B cell (primary cell): ENCODE results near the gene HIP1R. TPM values are rescaled to one million over a fixed set of nuclear protein-coding genes. Genes with fewer than 3 reads are reported as not detected.

Experiments used
- ATAC-seq: fragments of 200-7000 bp; cut with Tn5 transposase; one replicate; pipeline ENCODE4 v1.10.0; 2021; ENCODE audit warnings: low read depth, mild to moderate bottlenecking, moderate number of reproducible peaks, moderate library complexity
- CTCF ChIA-PET: fragments of 350-600 bp; sonication (Branson Sonifier 250); formaldehyde crosslinking; loops from one replicate; lab custom pipeline; 2021; ENCODE audit warnings: antibody characterized with exemption, inconsistent platforms; lab: Charles Lee
- POLR2A ChIA-PET: fragments of 350-600 bp; sonication (Branson Sonifier 250); formaldehyde crosslinking; loops from one replicate; lab custom pipeline; 2021; ENCODE audit warnings: antibody characterized with exemption; lab: Charles Lee
- DNase-seq: peaks from one replicate; pipeline ENCODE4 v3.0.0; 2013
- H2AFZ ChIP-seq: 2 replicates; pipeline ENCODE4 v1.6.1; 2012; ENCODE audit warnings: mild to moderate bottlenecking, low read depth, low read length; ENCODE audit not compliant: insufficient read depth, poor library complexity, severe bottlenecking
- H3K27ac ChIP-seq, 2 donors: 1 replicate in 1 of 2; 2 replicates in 1 of 2; pipeline ENCODE4 v1.5.1; 2012 to 2013; ENCODE audit warnings: low read length in 2 of 2, mild to moderate bottlenecking in 2 of 2, moderate library complexity in 1 of 2
- H3K27me3 ChIP-seq, 4 experiments: fragments of 200-600 bp in 1 of 4; sonication (generic) in 1 of 4; replicated peaks in 1 of 4; 1 replicate in 2 of 4; 2 replicates in 2 of 4; pipeline versions ENCODE4 v1.6.1 to v1.7.0; 2013 to 2016; ENCODE audit warnings: low read length in 3 of 4, mild to moderate bottlenecking in 2 of 4, mixed read lengths in 1 of 4, moderate library complexity in 1 of 4; ENCODE audit not compliant: insufficient read depth in 4 of 4, control insufficient read depth in 3 of 4; ENCODE audit errors: control extremely low read depth in 1 of 4
- H3K36me3 ChIP-seq, 2 experiments: replicated peaks in 1 of 2; 1 replicate in 1 of 2; 2 replicates in 1 of 2; pipeline versions ENCODE4 v1.6.1 to v1.7.1; 2013; ENCODE audit warnings: low read length in 1 of 2; ENCODE audit not compliant: insufficient read depth in 2 of 2, control insufficient read depth in 1 of 2; ENCODE audit errors: control extremely low read depth in 1 of 2, extremely low read depth in 1 of 2
- H3K4me1 ChIP-seq, 2 donors: fragments of 200-600 bp in 1 of 2; sonication (generic) in 1 of 2; 1 replicate in 1 of 2; 2 replicates in 1 of 2; pipeline versions ENCODE4 v1.5.1 to v1.6.1; 2013 to 2017; ENCODE audit warnings: low read length in 2 of 2; ENCODE audit not compliant: control insufficient read depth in 2 of 2, insufficient read depth in 2 of 2
- H3K4me2 ChIP-seq: replicated peaks from 2 replicates; pipeline ENCODE3; 2012; ENCODE audit warnings: mild to moderate bottlenecking, low read depth, low read length; ENCODE audit not compliant: poor library complexity, severe bottlenecking
- H3K4me3 ChIP-seq, 5 experiments: fragments of 200-600 bp in 1 of 5; sonication (generic) in 1 of 5; 1 replicate in 3 of 5; 2 replicates in 2 of 5; pipeline versions ENCODE4 v1.5.1 to v1.7.0; 2011 to 2016; ENCODE audit warnings: low read length in 4 of 5, mild to moderate bottlenecking in 4 of 5, low read depth in 2 of 5, control low read depth in 1 of 5, moderate library complexity in 1 of 5; ENCODE audit not compliant: insufficient read depth in 1 of 5; ENCODE audit errors: control extremely low read depth in 1 of 5, extremely low read depth in 1 of 5
- H3K79me2 ChIP-seq: fragments of 200-600 bp; sonication (generic); one replicate; pipeline ENCODE4 v1.6.0; 2016; ENCODE audit warnings: low read length; ENCODE audit not compliant: control insufficient read depth, insufficient read depth
- H3K9ac ChIP-seq: fragments of 200-600 bp; sonication (generic); 2 replicates; pipeline ENCODE4 v1.6.1; 2017; ENCODE audit warnings: mild to moderate bottlenecking, low read length, moderate library complexity
- H3K9me3 ChIP-seq, 3 donors: one replicate each; pipeline versions ENCODE4 v1.6.1 to v1.7.1; 2013; ENCODE audit warnings: low read length in 2 of 3; ENCODE audit not compliant: control insufficient read depth in 2 of 3, insufficient read depth in 1 of 3; ENCODE audit errors: control extremely low read depth in 1 of 3
- H4K20me1 ChIP-seq: 2 replicates; pipeline ENCODE4 v1.6.0; 2012; ENCODE audit warnings: mild to moderate bottlenecking, low read length; ENCODE audit not compliant: insufficient read depth, control insufficient read depth, poor library complexity, severe bottlenecking
- H3K27ac Mint-ChIP-seq: one replicate; pipeline ENCODE4 v1.8.0; 2021; ENCODE audit warnings: mixed read lengths
- H3K27me3 Mint-ChIP-seq: one replicate; pipeline ENCODE4 v1.8.0; 2021; ENCODE audit warnings: mixed read lengths
- H3K4me1 Mint-ChIP-seq: one replicate; pipeline ENCODE4 v1.8.0; 2021; ENCODE audit warnings: mixed read lengths
- H3K4me3 Mint-ChIP-seq: one replicate; pipeline ENCODE4 v1.8.0; 2021; ENCODE audit warnings: mixed read lengths
- H3K9me3 Mint-ChIP-seq: one replicate; pipeline ENCODE4 v1.8.0; 2022; ENCODE audit warnings: mixed read lengths; ENCODE audit not compliant: insufficient read depth
- CTCF ChIP-seq: fragments of 200-600 bp; IDR thresholded peaks from one replicate; pipeline ENCODE4 v1.8.0; 2022; ENCODE audit warnings: antibody characterized with exemption, mild to moderate bottlenecking
- EZH2 ChIP-seq: IDR thresholded peaks from 2 replicates; pipeline ENCODE4 v1.6.1; 2012; ENCODE audit warnings: borderline replicate concordance, low read depth, mild to moderate bottlenecking, moderate library complexity, low read length; ENCODE audit not compliant: insufficient read depth, poor library complexity, severe bottlenecking
- whole genome bisulfite sequencing: methylation state at CpG from one replicate; pipeline ENCODE4 v1.1.5; 2013; ENCODE audit warnings: missing lambda C conversion rate; ENCODE audit not compliant: insufficient coverage; 5-methylcytosine and 5-hydroxymethylcytosine counted together
- intact Hi-C: fragments of 100-400 bp; cut with micrococcal nuclease; formaldehyde crosslinking; loops from one replicate; pipeline ENCODE4 v1.10.0; 2022
- polyA plus RNA-seq: library from polyadenylated mRNA; depleted of rRNA; stranded (reverse); fragments of >200 nt; gene quantifications from 2 replicates; pipeline ENCODE4 v1.2.3, GENCODE V29; 2012
- total RNA-seq, 2 donors: library from RNA; stranded (reverse); fragments of 120-200 nt in 1 of 2; gene quantifications; 1 replicate in 1 of 2; 2 replicates in 1 of 2; pipeline versions ENCODE4 v1.2.3 to v1.2.4, GENCODE V29; 2013 to 2022

Gene HIP1R
- total and polyA plus RNA-seq, 2 donors (not counting 1 experiment from before 2014, with no cell fraction given): 289 to 390 TPM

- peaks cover 10 to 12% of the 10 kb centered on the region in 2 donors for H3K4me1 ChIP-seq
- no peak overlapping the region for H2AFZ ChIP-seq
- no peak overlapping the region for H3K27ac Mint-ChIP-seq
- no peak overlapping the region for H3K27ac ChIP-seq
- H3K9me3 ChIP-seq: no peaks in the 10 kb centered on the region
- no peak overlapping the region for H3K4me3 Mint-ChIP-seq
- peaks cover 21% of the 10 kb centered on the region for H3K4me1 Mint-ChIP-seq
- ChIA-PET CTCF (interaction anchor here (0.6 to 2.7 kb wide), 2 partner anchors 11 to 14 kb away, joined by 4 to 17 read pairs; no protein-coding TSS in a partner anchor), POLR2A (no interaction called here)
- no peaks in the 10 kb centered on the region for H3K79me2 ChIP-seq
- H3K36me3 ChIP-seq: no peaks in the 10 kb centered on the region
- ATAC-seq (no peak), DNase-seq (no peak)
- no peaks in the 10 kb centered on the region for H3K27me3 ChIP-seq
- intact Hi-C loops: no loop called here
- no peaks in the 10 kb centered on the region for H4K20me1 ChIP-seq
- H3K27me3 Mint-ChIP-seq: no peaks in the 10 kb centered on the region
- WGBS: 100% methylated on average over 1 of the region's 1 CpG
- no peaks in the 10 kb centered on the region for H3K9me3 Mint-ChIP-seq
- no peak for TF ChIP-seq EZH2
- TF ChIP-seq CTCF: no peak
- H3K4me2 ChIP-seq: no peak overlapping the region
- no peak overlapping the region for H3K4me3 ChIP-seq
- H3K9ac ChIP-seq: no peak overlapping the region
These were observed 27.6 kb upstream of the HIP1R start for GRCh38 chr12:122807651-122808050.

GRCh38 chr12:122811777-122812176 lies 23.5 kb upstream of the HIP1R start:
- WGBS: 100% methylated on average over 1 of the region's 3 CpGs
- peak overlapping the region; percentile 67 for H3K27ac Mint-ChIP-seq
- H3K27me3 Mint-ChIP-seq: no peaks in the 10 kb centered on the region
- no peak overlapping the region for H3K9ac ChIP-seq
- no peak overlapping the region for H3K27ac ChIP-seq
- intact Hi-C loops: loop anchor here (5.0 kb wide), 1 partner anchor 76 kb away; no protein-coding TSS in a partner anchor
- no peaks in the 10 kb centered on the region for H3K79me2 ChIP-seq
- no peak overlapping the region for H3K4me3 ChIP-seq
- H3K4me1 ChIP-seq: peaks cover 29 to 38% of the 10 kb centered on the region in 2 donors
- DNase-seq: no peak
- no peak for ATAC-seq
- no peak for TF ChIP-seq CTCF
- no peak for TF ChIP-seq EZH2
- no peaks in the 10 kb centered on the region for H3K9me3 ChIP-seq
- peaks cover 44% of the 10 kb centered on the region for H3K4me1 Mint-ChIP-seq
- H4K20me1 ChIP-seq: no peaks in the 10 kb centered on the region
- peak overlapping the region; percentile 29 for H3K4me3 Mint-ChIP-seq
- ChIA-PET POLR2A (interaction anchor here (0.7 kb wide), 1 partner anchor 36 kb away, joined by 6 read pairs; no protein-coding TSS in a partner anchor), CTCF (interaction anchor here (0.7 to 4.4 kb wide), 3 partner anchors 18 to 157 kb away, joined by 3 to 35 read pairs (median 4); no protein-coding TSS in a partner anchor)
- no peak overlapping the region for H3K4me2 ChIP-seq
- no peak overlapping the region for H2AFZ ChIP-seq
- no peaks in the 10 kb centered on the region for H3K36me3 ChIP-seq
- H3K9me3 Mint-ChIP-seq: no peaks in the 10 kb centered on the region
- no peaks in the 10 kb centered on the region for H3K27me3 ChIP-seq
